Measurements from ENCODE around the gene NAXD.
"Not testable (repeated sequence)": the region's sequence is repeated elsewhere in the genome, so short reads cannot be mapped to it uniquely, and the experiment has no call there.

The NAXD gene

DNA sequence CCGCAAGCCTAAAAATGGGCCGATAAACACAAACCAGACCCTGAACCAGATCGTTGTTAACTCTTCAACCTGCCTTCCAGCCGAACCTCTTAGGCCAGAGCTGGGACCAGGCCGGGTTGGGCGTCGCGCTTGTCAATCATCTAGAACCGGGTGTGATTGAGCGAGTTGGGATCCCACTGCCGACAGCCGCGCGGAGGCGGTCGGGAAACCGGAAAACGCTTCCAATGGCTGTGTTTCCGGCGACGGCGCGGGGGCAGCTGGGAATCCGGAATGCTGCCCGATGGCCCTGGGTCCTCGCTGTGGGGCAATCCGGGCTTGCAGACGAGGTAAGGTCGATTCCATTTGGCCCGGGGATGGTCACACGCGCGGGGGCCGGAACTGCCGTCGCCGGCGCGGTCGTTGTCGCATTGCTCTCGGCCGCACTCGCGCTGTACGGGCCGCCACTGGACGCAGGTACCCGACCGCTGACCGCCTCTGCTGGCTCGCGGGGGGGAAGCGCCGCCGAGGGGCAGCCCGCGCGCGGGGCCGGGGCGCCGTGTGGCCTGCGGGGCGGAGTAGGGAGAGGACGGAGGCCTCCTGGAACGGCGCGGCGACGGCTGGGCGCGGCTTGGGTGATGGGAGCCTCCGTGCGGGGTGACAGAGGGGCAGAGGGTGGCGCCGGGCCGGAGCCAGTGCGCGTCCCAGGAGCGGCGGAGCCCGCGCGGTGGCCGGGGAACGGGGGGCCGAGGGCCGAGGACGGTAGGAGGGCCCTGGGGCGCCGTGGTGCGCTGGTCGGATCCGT lies at the start of gene NAXD:
Gene NAXD, plus strand, starts transcription at position 224 of the 781 bp plus-strand sequence. Its CDS starts 57 bp downstream, at position 281.
- Histone ChIP-seq H3K9me3 (no peaks in the 10 kb centered on the region), H3K27me3 (peaks cover 47% of the 10 kb centered on the region), H3K36me3 (no peaks in the 10 kb centered on the region), H3K27ac (peak within 1 kb of the TSS; percentile 30), H3K4me3 (ENCODE audit: low read depth in 1 of 2, low read length in 1 of 2) (peak within 1 kb of the TSS; percentile 61 to 72), H3K4me1 (ENCODE audit: control insufficient read depth in 1 of 2, insufficient read depth in 1 of 2, low read depth in 1 of 2, low read length in 1 of 2) (peaks cover 16% of the 10 kb centered on the region in 2 experiments)
- no peak for TF ChIP-seq CTCF (IDR thresholded peaks at IDR 0.05)

DNA sequence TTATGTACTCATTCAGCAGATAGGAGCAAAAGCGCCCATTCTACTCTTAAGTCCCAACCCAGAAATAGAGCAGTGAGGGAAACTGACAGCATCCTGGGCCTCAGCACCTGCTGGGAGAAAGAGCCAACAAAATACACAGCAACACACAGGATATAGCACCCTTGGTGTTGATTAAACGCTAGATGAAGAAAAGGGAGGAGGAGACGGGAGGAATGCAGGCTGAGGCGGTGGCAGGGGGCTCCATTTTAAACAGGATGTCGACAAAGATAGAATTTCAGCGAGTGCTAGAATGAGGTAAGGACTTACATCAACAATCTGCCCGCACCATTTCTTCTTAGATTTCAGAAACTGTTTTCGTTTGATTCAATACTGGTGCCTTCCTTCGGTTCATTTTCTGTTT lies 49.2 kb upstream of the NAXD start:
- TF ChIP-seq CTCF (IDR thresholded peaks at IDR 0.05): no peak
- H3K4me3 ChIP-seq (ENCODE audit: low read depth in 1 of 2, low read length in 1 of 2): no peak overlapping the region
- H3K9me3 ChIP-seq: no peaks in the 10 kb centered on the region
- no peak overlapping the region for H3K27ac ChIP-seq
- peaks cover 3% of the 10 kb centered on the region for H3K27me3 ChIP-seq
- no peaks in the 10 kb centered on the region for H3K36me3 ChIP-seq
- H3K4me1 ChIP-seq (ENCODE audit: control insufficient read depth in 1 of 2, insufficient read depth in 1 of 2, low read depth in 1 of 2, low read length in 1 of 2): peaks cover 11 to 17% of the 10 kb centered on the region in 2 experiments

DNA sequence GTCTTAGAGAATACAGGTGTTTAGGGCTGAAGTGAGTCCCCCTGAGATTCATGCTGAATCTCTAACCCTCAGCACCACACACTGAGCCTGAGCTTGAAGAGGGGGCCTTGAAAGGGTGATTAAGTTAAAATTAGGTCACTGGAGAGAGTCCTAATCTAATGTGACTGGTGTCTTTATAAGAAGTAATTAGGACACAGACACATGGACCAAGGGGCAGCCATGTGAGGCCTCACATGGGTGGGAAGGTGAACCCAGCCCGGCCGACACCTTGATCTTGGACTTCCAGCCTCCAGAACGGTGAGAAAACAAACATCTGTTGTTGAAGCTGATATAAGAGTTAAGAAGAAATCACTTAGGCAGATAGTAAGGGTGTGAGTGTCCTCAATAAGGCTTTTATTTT lies 46.7 kb upstream of the NAXD start:
- H3K4me1 ChIP-seq (ENCODE audit: control insufficient read depth in 1 of 2, insufficient read depth in 1 of 2, low read depth in 1 of 2, low read length in 1 of 2): peaks cover 0 to 11% of the 10 kb centered on the region in 2 experiments
- H3K36me3 ChIP-seq: no peaks in the 10 kb centered on the region
- no peak for TF ChIP-seq CTCF (IDR thresholded peaks at IDR 0.05)
- H3K27me3 ChIP-seq: peaks cover 14% of the 10 kb centered on the region
- no peak overlapping the region for H3K4me3 ChIP-seq (ENCODE audit: low read depth in 1 of 2, low read length in 1 of 2)
- no peak overlapping the region for H3K27ac ChIP-seq
- no peaks in the 10 kb centered on the region for H3K9me3 ChIP-seq

DNA sequence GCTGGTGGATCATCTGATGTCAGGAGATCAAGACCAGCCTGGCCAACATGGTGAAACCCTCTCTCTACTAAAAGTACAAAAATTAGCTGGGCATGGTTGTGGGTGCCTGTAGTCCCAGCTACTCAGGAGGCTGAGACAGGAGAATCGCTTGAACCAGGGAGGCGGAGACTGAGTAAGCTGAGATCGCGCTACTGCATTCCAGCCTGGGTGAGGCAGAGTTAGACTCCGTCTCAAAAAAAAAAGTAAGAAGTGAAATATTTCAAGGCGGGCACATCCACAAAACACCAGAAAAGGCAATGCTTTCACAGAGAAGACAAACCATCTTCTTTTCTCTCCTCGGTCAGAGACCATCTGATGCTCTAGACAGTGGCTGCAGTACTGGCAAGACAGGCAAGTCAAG lies 45.4 kb upstream of the NAXD start:
- peaks cover 26% of the 10 kb centered on the region for H3K27me3 ChIP-seq
- not testable (repeated sequence) for H3K4me3 ChIP-seq (ENCODE audit: low read depth in 1 of 2, low read length in 1 of 2); H3K27ac ChIP-seq; H3K36me3 ChIP-seq; H3K9me3 ChIP-seq
- peaks cover under 1 to 11% of the 10 kb centered on the region in 2 experiments for H3K4me1 ChIP-seq (ENCODE audit: control insufficient read depth in 1 of 2, insufficient read depth in 1 of 2, low read depth in 1 of 2, low read length in 1 of 2)

- no peaks in the 10 kb centered on the region for H3K9me3 ChIP-seq
These were observed 44.5 kb upstream of the NAXD start for GRCh38 chr13:110570886-110571285.

More at GRCh38 chr13:110570886-110571285, 44.5 kb upstream of the NAXD start:
- no peak for TF ChIP-seq CTCF (IDR thresholded peaks at IDR 0.05)
- H3K4me3 ChIP-seq (ENCODE audit: low read depth in 1 of 2, low read length in 1 of 2): no peak overlapping the region
- no peaks in the 10 kb centered on the region for H3K36me3 ChIP-seq
- H3K27me3 ChIP-seq: peaks cover 31% of the 10 kb centered on the region
- no peak overlapping the region for H3K27ac ChIP-seq
- peaks cover 10 to 21% of the 10 kb centered on the region in 2 experiments for H3K4me1 ChIP-seq (ENCODE audit: control insufficient read depth in 1 of 2, insufficient read depth in 1 of 2, low read depth in 1 of 2, low read length in 1 of 2)
